Astrocyte (in vitro differentiated cells and primary cell): ENCODE data around the gene CENPB. TPM values are rescaled to one million over a fixed set of nuclear protein-coding genes. Genes with fewer than 3 reads are reported as not detected.

Experiments used
- DNase-seq: peaks from one replicate; pipeline ENCODE4 v3.0.0-alpha.2; 2010; ENCODE audit warnings: low read depth
- FAIRE-seq: peaks from 2 replicates; lab custom pipeline; 2011; peaks lifted over from hg19 to GRCh38; lab: Jason Lieb, UNC
- H2AFZ ChIP-seq: 2 replicates; pipeline ENCODE4 v1.6.0; 2012; ENCODE audit warnings: low read depth, low read length, inconsistent platforms
- H3K27ac ChIP-seq: 2 replicates; pipeline ENCODE4 v1.5.1; 2011; ENCODE audit warnings: low read depth, low read length, inconsistent platforms
- H3K27me3 ChIP-seq: 2 replicates; pipeline ENCODE4 v1.6.0; 2011; ENCODE audit warnings: low read length, inconsistent platforms; ENCODE audit not compliant: insufficient read depth
- H3K36me3 ChIP-seq: 2 replicates; pipeline ENCODE4 v1.5.1; 2011; ENCODE audit warnings: low read length, inconsistent platforms; ENCODE audit not compliant: insufficient read depth
- H3K4me1 ChIP-seq: 2 replicates; pipeline ENCODE4 v1.5.1; 2011; ENCODE audit warnings: low read length, inconsistent platforms; ENCODE audit not compliant: insufficient read depth
- H3K4me2 ChIP-seq: 2 replicates; pipeline ENCODE4 v1.6.0; 2012; ENCODE audit warnings: low read length, inconsistent platforms
- H3K4me3 ChIP-seq: 2 replicates; pipeline ENCODE4 v1.5.1; 2011; ENCODE audit warnings: low read depth, mild to moderate bottlenecking, low read length, inconsistent platforms; ENCODE audit not compliant: insufficient read depth
- H3K79me2 ChIP-seq: 2 replicates; pipeline ENCODE4 v1.6.0; 2012; ENCODE audit warnings: mild to moderate bottlenecking, low read length, inconsistent platforms; ENCODE audit not compliant: insufficient read depth
- H3K9ac ChIP-seq: 2 replicates; pipeline ENCODE4 v1.6.0; 2012; ENCODE audit warnings: mild to moderate bottlenecking, low read length, inconsistent platforms
- H3K9me3 ChIP-seq: 2 replicates; pipeline ENCODE4 v1.5.1; 2012; ENCODE audit warnings: low read depth, mild to moderate bottlenecking, low read length, inconsistent platforms; ENCODE audit not compliant: insufficient read depth
- H4K20me1 ChIP-seq: 2 replicates; pipeline ENCODE4 v1.6.0; 2012; ENCODE audit warnings: low read length, inconsistent platforms; ENCODE audit not compliant: insufficient read depth
- H3K27ac Mint-ChIP-seq: one replicate; pipeline ENCODE4 v1.8.0; 2021; ENCODE audit warnings: mild to moderate bottlenecking, mixed read lengths; ENCODE audit not compliant: unreplicated experiment
- H3K27me3 Mint-ChIP-seq: one replicate; pipeline ENCODE4 v1.8.0; 2021; ENCODE audit warnings: low read depth, mixed read lengths; ENCODE audit not compliant: unreplicated experiment
- H3K36me3 Mint-ChIP-seq: one replicate; pipeline ENCODE4 v1.8.0; 2021; ENCODE audit warnings: low read depth, mixed read lengths; ENCODE audit not compliant: unreplicated experiment
- H3K4me1 Mint-ChIP-seq: one replicate; pipeline ENCODE4 v1.8.0; 2021; ENCODE audit warnings: low read depth, mixed read lengths; ENCODE audit not compliant: unreplicated experiment
- H3K4me3 Mint-ChIP-seq: one replicate; pipeline ENCODE4 v1.8.0; 2021; ENCODE audit warnings: mild to moderate bottlenecking, moderate library complexity, mixed read lengths; ENCODE audit not compliant: unreplicated experiment
- H3K9me3 Mint-ChIP-seq: one replicate; pipeline ENCODE4 v1.8.0; 2021; ENCODE audit warnings: mild to moderate bottlenecking, mixed read lengths; ENCODE audit not compliant: unreplicated experiment
- CTCF ChIP-seq: IDR thresholded peaks from 2 replicates; pipeline ENCODE4 v1.5.1; 2011; ENCODE audit warnings: low read depth, mild to moderate bottlenecking, inconsistent platforms, low read length, moderate library complexity; ENCODE audit not compliant: insufficient read depth
- EZH2 ChIP-seq: IDR thresholded peaks from 2 replicates; pipeline ENCODE4 v1.6.1; 2012; ENCODE audit warnings: mild to moderate bottlenecking, low read length, inconsistent platforms; ENCODE audit not compliant: insufficient read depth
- total RNA-seq: library from RNA; stranded (reverse); gene quantifications from 2 replicates; pipeline ENCODE4 v1.2.1, GENCODE V29; 2021

CENPB gene
- total RNA-seq, 1 donor from 2014 or later = 39.1 TPM

DNA sequence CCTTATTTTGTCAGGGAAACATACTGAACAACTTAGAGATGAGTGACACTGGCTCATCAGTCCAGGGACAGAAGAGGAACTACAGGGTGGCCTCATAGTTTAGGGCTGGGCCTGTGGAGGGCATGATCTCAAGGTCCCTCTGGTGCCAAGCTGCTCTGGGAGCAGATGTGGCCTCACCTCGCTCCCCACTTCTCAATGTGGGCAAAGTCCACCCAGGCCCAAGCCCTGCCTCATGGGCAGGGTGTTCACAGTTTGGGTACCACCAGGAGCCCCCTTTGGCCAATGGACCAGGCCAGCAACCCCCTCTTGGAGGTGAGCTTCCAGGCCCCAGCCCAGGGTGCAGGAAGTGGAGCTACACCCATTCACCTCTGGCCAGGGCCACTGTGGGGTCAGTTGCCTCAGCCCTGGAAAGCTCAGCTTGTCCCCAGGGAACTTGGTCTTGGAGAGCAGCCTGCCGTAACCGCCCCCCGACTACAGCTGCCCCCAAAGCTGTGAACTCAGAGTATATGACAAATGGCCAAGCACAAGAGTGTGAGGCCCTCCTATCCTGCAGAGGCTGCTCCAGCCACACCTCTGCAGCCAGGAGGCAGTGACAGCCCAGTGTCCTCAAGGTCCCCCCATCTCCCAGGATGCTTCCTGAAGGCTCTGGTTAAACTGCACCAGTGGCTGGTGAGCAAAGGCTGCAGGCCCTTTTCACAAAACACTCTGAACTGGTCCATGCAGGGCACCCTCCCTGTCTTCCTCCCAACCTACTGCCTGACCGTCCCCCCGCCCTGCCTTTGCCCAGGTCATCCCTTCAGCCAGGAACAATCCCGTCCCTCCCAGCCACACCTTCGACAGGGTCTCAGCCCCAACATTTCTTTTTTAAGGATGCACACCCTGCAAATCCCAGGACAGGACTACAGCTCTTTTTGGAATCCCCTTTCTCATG is 22.6 kb downstream of the CENPB start:
- Histone ChIP-seq H3K27me3 (no peaks in the 10 kb centered on the region), H3K9ac (no peak overlapping the region), H4K20me1 (peaks cover 22% of the 10 kb centered on the region), H2AFZ (no peak overlapping the region), H3K27ac (no peak overlapping the region), H3K9me3 (no peaks in the 10 kb centered on the region), H3K36me3 (peaks cover 3% of the 10 kb centered on the region), H3K4me2 (no peak overlapping the region), H3K4me3 (no peak overlapping the region), H3K79me2 (peaks cover 50% of the 10 kb centered on the region), H3K4me1 (peaks cover 27% of the 10 kb centered on the region)
- no peak for FAIRE-seq
- H3K27ac Mint-ChIP-seq = no peak overlapping the region
- peak overlapping the region; percentile 41 for H3K4me3 Mint-ChIP-seq
- no peak for TF ChIP-seq EZH2
- no peak for TF ChIP-seq CTCF
- H3K4me1 Mint-ChIP-seq = peaks cover 3% of the 10 kb centered on the region
- H3K9me3 Mint-ChIP-seq = no peaks in the 10 kb centered on the region
- peaks cover 2% of the 10 kb centered on the region for H3K27me3 Mint-ChIP-seq
- no peak for DNase-seq
- no peaks in the 10 kb centered on the region for H3K36me3 Mint-ChIP-seq

DNA sequence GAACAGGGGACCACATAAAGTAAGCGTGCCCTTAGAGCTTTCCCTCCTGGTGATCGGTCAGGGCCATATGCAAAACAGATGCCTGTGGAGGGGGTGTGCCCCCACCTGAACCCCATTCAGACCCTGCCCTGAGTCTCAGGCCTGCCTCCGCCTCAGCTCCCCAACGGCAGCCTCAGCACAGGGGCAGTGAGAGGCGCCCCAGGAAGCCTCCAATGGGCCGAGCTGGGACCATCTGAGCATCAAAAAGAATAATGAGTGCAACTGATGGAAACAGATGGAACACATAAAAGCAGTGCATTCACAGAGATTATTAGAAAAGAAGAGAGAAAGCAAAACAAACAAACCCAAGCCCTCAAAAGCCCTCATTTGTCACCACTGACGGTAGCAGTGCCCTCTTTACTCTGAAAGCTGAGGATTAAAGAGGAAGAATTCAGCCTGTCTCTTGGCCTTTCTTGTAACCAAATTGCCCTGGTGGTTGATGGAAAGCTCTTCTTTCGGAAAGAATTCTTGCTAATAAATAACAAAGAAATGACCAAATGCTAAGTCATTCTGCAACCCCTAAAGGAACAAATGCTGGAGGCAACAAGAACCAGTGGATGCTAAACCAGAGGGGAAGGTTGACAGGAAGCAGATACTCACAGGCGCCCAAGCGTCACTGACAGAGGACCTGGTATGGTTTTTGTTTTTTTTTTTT is 25.7 kb downstream of the CENPB start:
- no peaks in the 10 kb centered on the region for H3K9me3 Mint-ChIP-seq
- no peak overlapping the region for H3K4me3 Mint-ChIP-seq
- H3K4me1 ChIP-seq = no peaks in the 10 kb centered on the region
- no peak overlapping the region for H3K4me3 ChIP-seq
- peaks cover 34% of the 10 kb centered on the region for H3K79me2 ChIP-seq
- H3K27ac ChIP-seq = no peak overlapping the region
- DNase-seq (no peak), FAIRE-seq (no peak)
- peaks cover 6% of the 10 kb centered on the region for H3K36me3 Mint-ChIP-seq
- peaks cover 22% of the 10 kb centered on the region for H4K20me1 ChIP-seq
- no peak overlapping the region for H3K27ac Mint-ChIP-seq
- no peaks in the 10 kb centered on the region for H3K27me3 ChIP-seq
- no peak overlapping the region for H3K4me2 ChIP-seq
- no peaks in the 10 kb centered on the region for H3K4me1 Mint-ChIP-seq
- H3K9ac ChIP-seq = no peak overlapping the region
- no peak overlapping the region for H2AFZ ChIP-seq
- no peaks in the 10 kb centered on the region for H3K9me3 ChIP-seq
- H3K36me3 ChIP-seq = peaks cover 3% of the 10 kb centered on the region
- TF ChIP-seq EZH2 = no peak
- TF ChIP-seq CTCF = no peak
- no peaks in the 10 kb centered on the region for H3K27me3 Mint-ChIP-seq
